ENCODE data around the gene ECHDC1.

ECHDC1 gene

GRCh38 chr6:127276331-127276730, 67.1 kb downstream of the ECHDC1 start:
- in situ Hi-C loops (cut with MboI; ENCODE audit: low pct_unique_long_range_greater_than_20kb, low sequenced_read_pairs, unreplicated experiment) = loop anchor here (25.0 kb wide), 1 partner anchor 136 kb away; no protein-coding TSS in a partner anchor
- TF ChIP-seq, protein P1, sequence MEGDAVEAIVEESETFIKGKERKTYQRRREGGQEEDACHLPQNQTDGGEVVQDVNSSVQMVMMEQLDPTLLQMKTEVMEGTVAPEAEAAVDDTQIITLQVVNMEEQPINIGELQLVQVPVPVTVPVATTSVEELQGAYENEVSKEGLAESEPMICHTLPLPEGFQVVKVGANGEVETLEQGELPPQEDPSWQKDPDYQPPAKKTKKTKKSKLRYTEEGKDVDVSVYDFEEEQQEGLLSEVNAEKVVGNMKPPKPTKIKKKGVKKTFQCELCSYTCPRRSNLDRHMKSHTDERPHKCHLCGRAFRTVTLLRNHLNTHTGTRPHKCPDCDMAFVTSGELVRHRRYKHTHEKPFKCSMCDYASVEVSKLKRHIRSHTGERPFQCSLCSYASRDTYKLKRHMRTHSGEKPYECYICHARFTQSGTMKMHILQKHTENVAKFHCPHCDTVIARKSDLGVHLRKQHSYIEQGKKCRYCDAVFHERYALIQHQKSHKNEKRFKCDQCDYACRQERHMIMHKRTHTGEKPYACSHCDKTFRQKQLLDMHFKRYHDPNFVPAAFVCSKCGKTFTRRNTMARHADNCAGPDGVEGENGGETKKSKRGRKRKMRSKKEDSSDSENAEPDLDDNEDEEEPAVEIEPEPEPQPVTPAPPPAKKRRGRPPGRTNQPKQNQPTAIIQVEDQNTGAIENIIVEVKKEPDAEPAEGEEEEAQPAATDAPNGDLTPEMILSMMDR (IDR thresholded peaks at IDR 0.05; ENCODE audit: extremely low read depth, insufficient read depth, missing control alignments) = no peak
- no peak for DNase-seq (ENCODE audit: low spot score)

DNA sequence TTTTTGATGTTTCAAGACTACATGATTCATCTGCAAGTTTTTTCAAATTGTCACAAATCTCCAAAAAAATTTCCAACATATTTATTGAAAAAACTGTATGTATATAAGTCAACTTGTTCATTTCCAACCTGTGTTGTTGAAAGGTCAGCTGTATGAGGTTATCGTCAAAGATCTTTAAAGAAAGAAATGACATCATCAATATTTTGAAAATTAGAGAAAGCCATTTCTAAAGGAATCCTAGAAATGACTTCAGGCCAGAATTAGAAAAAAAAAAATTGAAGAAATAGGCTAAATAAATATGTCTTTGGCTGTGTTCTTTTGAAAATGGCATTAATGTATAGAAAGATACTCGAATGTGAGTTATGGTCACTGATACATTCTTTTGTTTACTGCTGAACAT, 69.9 kb downstream of the ECHDC1 start:
- in situ Hi-C loops (cut with MboI; ENCODE audit: low pct_unique_long_range_greater_than_20kb, low sequenced_read_pairs, unreplicated experiment) = no loop called here

GRCh38 chr6:127272576-127272975, 70.8 kb downstream of the ECHDC1 start:
- TF ChIP-seq, protein P1 (IDR thresholded peaks at IDR 0.05; ENCODE audit: extremely low read depth, insufficient read depth, missing control alignments) = no peak
- DNase-seq (ENCODE audit: low spot score) = no peak
- in situ Hi-C loops (cut with MboI; ENCODE audit: low pct_unique_long_range_greater_than_20kb, low sequenced_read_pairs, unreplicated experiment) = no loop called here

More for the DNA sequence above, 69.9 kb downstream of the ECHDC1 start:
- TF ChIP-seq, protein P1 (IDR thresholded peaks at IDR 0.05; ENCODE audit: extremely low read depth, insufficient read depth, missing control alignments) = no peak
- DNase-seq (ENCODE audit: low spot score) = no peak

DNA sequence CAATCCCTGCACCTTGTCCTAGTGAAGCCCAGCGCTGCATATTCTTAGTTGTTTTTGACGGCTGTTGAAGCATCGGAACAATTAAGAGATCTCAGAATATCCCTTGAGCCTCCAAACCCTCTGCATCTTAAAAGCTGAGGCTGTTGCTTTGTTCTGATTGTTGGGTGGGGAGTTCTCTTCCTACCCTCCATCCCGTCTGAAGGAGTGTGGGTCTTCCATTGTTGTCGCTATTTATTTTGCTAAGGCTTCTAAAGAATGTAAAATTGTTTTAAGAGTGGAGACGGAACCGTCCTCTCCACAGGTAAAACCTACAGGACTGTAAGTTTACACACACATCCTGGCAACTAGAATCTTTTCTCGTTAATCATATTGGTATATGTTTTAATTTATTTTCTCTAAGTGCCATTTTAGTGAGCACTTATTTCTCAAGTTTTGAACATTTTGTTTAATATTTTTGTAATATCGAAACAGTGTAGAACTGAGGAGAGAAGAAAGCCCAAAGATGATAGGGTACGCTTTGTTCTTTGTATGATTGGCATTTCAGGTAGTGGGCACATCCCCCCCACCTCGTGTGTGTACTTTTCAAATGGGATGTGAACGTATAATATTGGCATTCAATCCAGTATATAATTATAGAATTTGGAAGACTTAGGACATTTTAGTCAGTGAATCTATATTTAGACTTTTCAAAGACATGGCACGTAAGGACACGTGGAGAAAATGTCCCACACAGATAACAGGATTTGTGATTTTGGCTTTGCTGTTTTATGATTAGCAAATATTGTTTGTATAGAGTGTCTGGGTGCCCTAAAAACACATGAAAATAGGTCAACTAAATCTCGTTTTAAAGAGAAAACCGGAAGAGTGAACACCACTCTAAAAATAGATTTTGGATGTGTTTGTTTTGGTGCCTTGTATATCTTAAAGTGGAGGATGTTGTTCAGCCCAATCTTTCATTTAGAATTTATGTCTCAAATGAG, 75.5 kb downstream of the ECHDC1 start:
- in situ Hi-C loops (cut with MboI; ENCODE audit: low pct_unique_long_range_greater_than_20kb, low sequenced_read_pairs, unreplicated experiment) = no loop called here
- TF ChIP-seq, protein P1 (IDR thresholded peaks at IDR 0.05; ENCODE audit: extremely low read depth, insufficient read depth, missing control alignments) = no peak
- DNase-seq (ENCODE audit: low spot score) = no peak

DNA sequence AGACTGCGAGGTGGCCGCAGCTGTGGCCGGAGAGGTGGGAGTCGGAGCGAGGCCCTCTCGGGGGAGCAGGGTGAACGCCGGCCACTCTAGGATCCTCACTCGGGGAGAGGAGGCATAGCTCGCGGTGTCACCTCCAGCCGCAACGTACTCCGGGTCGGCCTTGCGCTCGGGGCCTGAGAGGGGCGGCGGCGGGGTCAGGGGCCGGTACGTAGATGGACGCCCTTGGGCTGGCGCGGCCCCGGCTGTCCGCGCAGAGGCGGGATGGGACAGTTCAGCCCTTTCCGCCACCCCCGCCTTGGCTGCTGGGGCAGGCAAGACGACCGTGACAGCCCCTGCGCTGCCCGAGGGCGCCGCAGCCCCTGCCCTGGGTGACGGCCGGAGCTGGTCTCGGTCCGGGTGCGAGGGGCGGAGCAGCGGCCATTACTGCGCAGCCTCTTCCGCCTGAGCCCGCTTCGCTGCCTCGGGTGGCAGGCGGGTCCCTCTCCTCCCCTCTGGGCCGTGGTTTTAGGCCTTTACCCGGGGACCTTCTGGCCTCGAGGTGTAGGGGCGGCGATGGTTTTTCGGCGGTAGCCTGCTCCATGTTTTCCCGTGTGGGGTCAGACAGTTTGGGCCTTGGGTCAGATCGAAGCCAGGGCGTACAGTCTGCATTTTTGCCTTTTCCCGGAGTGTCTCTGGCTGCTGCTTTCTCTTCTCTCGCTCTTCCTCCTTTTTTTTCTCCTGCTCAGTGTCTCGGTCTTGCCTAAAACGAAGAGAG, 76.3 kb downstream of the ECHDC1 start:
- DNase-seq (ENCODE audit: low spot score) = peak; percentile 81
- TF ChIP-seq, protein P1 (IDR thresholded peaks at IDR 0.05; ENCODE audit: extremely low read depth, insufficient read depth, missing control alignments) = no peak
- in situ Hi-C loops (cut with MboI; ENCODE audit: low pct_unique_long_range_greater_than_20kb, low sequenced_read_pairs, unreplicated experiment) = no loop called here

DNA sequence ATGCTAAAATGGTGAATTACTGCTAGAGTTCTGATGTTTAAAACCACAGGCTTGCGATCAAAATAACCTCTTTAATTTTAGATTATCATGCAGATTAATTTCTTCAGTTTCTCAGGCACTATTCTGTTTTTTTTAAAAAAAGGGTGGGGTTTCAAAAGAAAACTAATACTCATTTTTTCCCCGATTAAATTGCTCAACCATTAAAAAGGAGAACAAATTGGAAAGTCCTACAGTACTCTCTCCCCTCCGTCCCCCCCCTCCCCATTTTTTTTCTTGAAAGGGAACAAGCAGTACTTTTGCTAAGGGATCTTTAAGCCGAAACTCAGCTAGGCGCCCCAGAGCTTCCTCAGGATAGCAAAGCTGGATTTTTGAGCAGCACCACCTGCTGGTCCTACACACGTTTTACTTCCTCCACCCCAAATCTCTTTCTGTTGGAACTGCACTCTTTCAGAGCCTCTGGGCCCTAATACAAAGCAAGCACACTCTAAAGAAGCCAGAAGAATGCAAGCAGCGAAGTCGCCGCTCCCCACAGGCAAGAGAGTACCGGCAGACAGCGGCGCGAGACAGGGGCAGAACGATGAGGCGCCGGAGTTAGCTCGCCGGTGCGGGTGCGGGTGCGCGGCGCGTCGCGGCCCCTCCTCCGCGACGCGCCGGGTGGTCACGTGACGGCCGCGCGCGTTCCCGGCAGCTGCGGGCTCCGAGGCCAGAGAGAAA, 77.1 kb downstream of the ECHDC1 start, which contains the start of gene RNF146:
Gene RNF146, plus strand, starts transcription at position 687 of the 714 bp plus-strand sequence. CDS start 13,475 bp downstream, outside the sequence.
- DNase-seq (ENCODE audit: low spot score) = peak; percentile 90
- in situ Hi-C loops (cut with MboI; ENCODE audit: low pct_unique_long_range_greater_than_20kb, low sequenced_read_pairs, unreplicated experiment) = no loop called here
- TF ChIP-seq, protein P1 (IDR thresholded peaks at IDR 0.05; ENCODE audit: extremely low read depth, insufficient read depth, missing control alignments) = peak; percentile 70

Measured in GM13977 (cell line).